ENCODE data around the gene SUMO3.

SUMO3 gene

GRCh38 chr21:44766818-44767354, 51.0 kb downstream of the SUMO3 start:
- no peak overlapping the region for H2BK120ac ChIP-seq (ENCODE audit: low read depth, low read length)
- peaks cover 0 to 2% of the 10 kb centered on the region in 2 donors for H3K9me3 ChIP-seq (replicated peaks in 1 of 2; ENCODE audit: control insufficient read depth in 2 of 2, insufficient read depth in 1 of 2, low read depth in 1 of 2, low read length in 2 of 2)
- H2AK5ac ChIP-seq (ENCODE audit: low read depth, low read length): peak overlapping the region; percentile 48
- DNase-seq (ENCODE audit: low spot score): no peak
- H3K79me1 ChIP-seq (ENCODE audit: low read depth, low read length): peaks cover 11% of the 10 kb centered on the region
- peak overlapping the region in 1 of 2 donors; percentile 51 for H3K4me3 ChIP-seq (ENCODE audit: low read length in 2 of 2)
- peaks cover 16 to 25% of the 10 kb centered on the region in 2 donors for H3K36me3 ChIP-seq (replicated peaks in 1 of 2; ENCODE audit: control insufficient read depth in 2 of 2, insufficient read depth in 2 of 2, low read length in 2 of 2)
- no peak overlapping the region for H3K9ac ChIP-seq (ENCODE audit: low read depth, low read length, poor library complexity)
- H4K91ac ChIP-seq (ENCODE audit: low read depth, low read length, poor library complexity): peak overlapping the region; percentile 85
- H2BK5ac ChIP-seq (ENCODE audit: low read length): no peak overlapping the region
- no CpG with 5 or more reads among the region's 11 CpGs for WGBS, 2 donors (ENCODE audit: extremely low coverage in 2 of 2, insufficient read length in 2 of 2, insufficient replicate concordance in 1 of 2)
- no peak overlapping the region for H2AFZ ChIP-seq (ENCODE audit: low read length)
- peak overlapping the region; percentile 17 for H4K8ac ChIP-seq (ENCODE audit: low read depth, low read length)
- peak overlapping the region; percentile 85 for H3K18ac ChIP-seq (ENCODE audit: low read length)
- H3K27me3 ChIP-seq (ENCODE audit: control insufficient read depth in 3 of 3, insufficient read depth in 3 of 3, low read depth in 1 of 3, low read length in 3 of 3): no peaks in the 10 kb centered on the region
- H3K4ac ChIP-seq (ENCODE audit: low read length): peak overlapping the region; percentile 89
- peak overlapping the region; percentile 80 for H3K23ac ChIP-seq (ENCODE audit: low read depth, low read length, poor library complexity)
- no peak overlapping the region for H3K27ac ChIP-seq (replicated peaks; ENCODE audit: low read length)
- H2BK15ac ChIP-seq (ENCODE audit: low read length): peak overlapping the region; percentile 89
- peak overlapping the region; percentile 56 for H3K14ac ChIP-seq (ENCODE audit: low read length)
- H2BK12ac ChIP-seq (ENCODE audit: low read length): no peak overlapping the region
- no peak overlapping the region for H3K4me2 ChIP-seq (ENCODE audit: insufficient read depth, low read length, poor library complexity, severe bottlenecking)
- H3K4me1 ChIP-seq (ENCODE audit: control insufficient read depth in 2 of 2, insufficient read depth in 1 of 2, low read depth in 1 of 2, low read length in 2 of 2): peaks cover 17 to 29% of the 10 kb centered on the region in 2 donors

GRCh38 chr21:44766014-44766817, 51.6 kb downstream of the SUMO3 start:
- H3K79me1 ChIP-seq (ENCODE audit: low read depth, low read length): peaks cover 11% of the 10 kb centered on the region
- H3K23ac ChIP-seq (ENCODE audit: low read depth, low read length, poor library complexity): peak overlapping the region; percentile 80
- H2BK15ac ChIP-seq (ENCODE audit: low read length): peak overlapping the region; percentile 89
- H3K4me1 ChIP-seq (ENCODE audit: control insufficient read depth in 2 of 2, insufficient read depth in 1 of 2, low read depth in 1 of 2, low read length in 2 of 2): peaks cover 17 to 29% of the 10 kb centered on the region in 2 donors
- peak overlapping the region; percentile 89 for H3K4ac ChIP-seq (ENCODE audit: low read length)
- H2AK5ac ChIP-seq (ENCODE audit: low read depth, low read length): peak overlapping the region; percentile 53
- peak overlapping the region; percentile 61 for H2BK120ac ChIP-seq (ENCODE audit: low read depth, low read length)
- H3K4me2 ChIP-seq (ENCODE audit: insufficient read depth, low read length, poor library complexity, severe bottlenecking): no peak overlapping the region
- DNase-seq (ENCODE audit: low spot score): no peak
- peak overlapping the region; percentile 99 for H2BK12ac ChIP-seq (ENCODE audit: low read length)
- peak overlapping the region; percentile 86 for H4K8ac ChIP-seq (ENCODE audit: low read depth, low read length)
- peak overlapping the region; percentile 84 for H3K14ac ChIP-seq (ENCODE audit: low read length)
- H3K27ac ChIP-seq (replicated peaks; ENCODE audit: low read length): no peak overlapping the region
- peaks cover 12 to 18% of the 10 kb centered on the region in 2 donors for H3K36me3 ChIP-seq (replicated peaks in 1 of 2; ENCODE audit: control insufficient read depth in 2 of 2, insufficient read depth in 2 of 2, low read length in 2 of 2)
- peaks cover 0 to 2% of the 10 kb centered on the region in 2 donors for H3K9me3 ChIP-seq (replicated peaks in 1 of 2; ENCODE audit: control insufficient read depth in 2 of 2, insufficient read depth in 1 of 2, low read depth in 1 of 2, low read length in 2 of 2)
- no peak overlapping the region for H3K9ac ChIP-seq (ENCODE audit: low read depth, low read length, poor library complexity)
- no peak overlapping the region for H2AFZ ChIP-seq (ENCODE audit: low read length)
- peak overlapping the region; percentile 85 for H4K91ac ChIP-seq (ENCODE audit: low read depth, low read length, poor library complexity)
- no peak overlapping the region for H3K4me3 ChIP-seq (ENCODE audit: low read length in 2 of 2)
- H2BK5ac ChIP-seq (ENCODE audit: low read length): peak overlapping the region; percentile 75
- H3K27me3 ChIP-seq (ENCODE audit: control insufficient read depth in 3 of 3, insufficient read depth in 3 of 3, low read depth in 1 of 3, low read length in 3 of 3): no peaks in the 10 kb centered on the region
- no CpG with 5 or more reads among the region's 24 CpGs for WGBS, 2 donors (ENCODE audit: extremely low coverage in 2 of 2, insufficient read length in 2 of 2, insufficient replicate concordance in 1 of 2)
- peak overlapping the region; percentile 85 for H3K18ac ChIP-seq (ENCODE audit: low read length)

GRCh38 chr21:44765231-44766013, 52.4 kb downstream of the SUMO3 start:
- no peak for DNase-seq (ENCODE audit: low spot score)
- no peak overlapping the region for H3K27ac ChIP-seq (replicated peaks; ENCODE audit: low read length)

More at GRCh38 chr21:44765231-44766013, 52.4 kb downstream of the SUMO3 start:
- no peak overlapping the region for H2AFZ ChIP-seq (ENCODE audit: low read length)
- peak overlapping the region; percentile 53 for H2AK5ac ChIP-seq (ENCODE audit: low read depth, low read length)
- H2BK15ac ChIP-seq (ENCODE audit: low read length): no peak overlapping the region
- peak overlapping the region; percentile 61 for H2BK120ac ChIP-seq (ENCODE audit: low read depth, low read length)
- peaks cover 17 to 29% of the 10 kb centered on the region in 2 donors for H3K4me1 ChIP-seq (ENCODE audit: control insufficient read depth in 2 of 2, insufficient read depth in 1 of 2, low read depth in 1 of 2, low read length in 2 of 2)
- H3K79me1 ChIP-seq (ENCODE audit: low read depth, low read length): peaks cover 11% of the 10 kb centered on the region
- H3K4me3 ChIP-seq (ENCODE audit: low read length in 2 of 2): no peak overlapping the region
- WGBS, 2 donors (ENCODE audit: extremely low coverage in 2 of 2, insufficient read length in 2 of 2, insufficient replicate concordance in 1 of 2): no CpG with 5 or more reads among the region's 12 CpGs
- no peak overlapping the region for H3K4ac ChIP-seq (ENCODE audit: low read length)
- no peak overlapping the region for H4K8ac ChIP-seq (ENCODE audit: low read depth, low read length)
- peak overlapping the region; percentile 75 for H2BK5ac ChIP-seq (ENCODE audit: low read length)
- H3K27me3 ChIP-seq (ENCODE audit: control insufficient read depth in 3 of 3, insufficient read depth in 3 of 3, low read depth in 1 of 3, low read length in 3 of 3): no peaks in the 10 kb centered on the region
- peaks cover 8 to 10% of the 10 kb centered on the region in 2 donors for H3K36me3 ChIP-seq (replicated peaks in 1 of 2; ENCODE audit: control insufficient read depth in 2 of 2, insufficient read depth in 2 of 2, low read length in 2 of 2)
- H3K4me2 ChIP-seq (ENCODE audit: insufficient read depth, low read length, poor library complexity, severe bottlenecking): no peak overlapping the region
- peaks cover 0 to 2% of the 10 kb centered on the region in 2 donors for H3K9me3 ChIP-seq (replicated peaks in 1 of 2; ENCODE audit: control insufficient read depth in 2 of 2, insufficient read depth in 1 of 2, low read depth in 1 of 2, low read length in 2 of 2)
- H2BK12ac ChIP-seq (ENCODE audit: low read length): no peak overlapping the region
- no peak overlapping the region for H4K91ac ChIP-seq (ENCODE audit: low read depth, low read length, poor library complexity)
- peak overlapping the region; percentile 84 for H3K14ac ChIP-seq (ENCODE audit: low read length)
- no peak overlapping the region for H3K9ac ChIP-seq (ENCODE audit: low read depth, low read length, poor library complexity)
- H3K18ac ChIP-seq (ENCODE audit: low read length): peak overlapping the region; percentile 78
- H3K23ac ChIP-seq (ENCODE audit: low read depth, low read length, poor library complexity): peak overlapping the region; percentile 80
